Measurements from ENCODE around the gene FEN1. TPM values are rescaled to one million over a fixed set of nuclear protein-coding genes. Genes with fewer than 3 reads are reported as not detected.

FEN1 gene
- total and polyA plus RNA-seq, 2 of the 13 experiments (the other 11 are each of a cell fraction or from before 2014, with no cell fraction given): 12.4 to 102 TPM

GRCh38 chr11:61756452-61757212, 36.1 kb upstream of the FEN1 start (continued):
- TF ChIP-seq ZBTB42 (CRISPR knock-in tag; IDR thresholded peaks at IDR 0.05) (no peak), KAT7 (CRISPR knock-in tag; IDR thresholded peaks at IDR 0.05; ENCODE audit: borderline replicate concordance) (0 out of 2 replicates have a peak, but pooled peaks have one; percentile 21), ATAD3A (CRISPR knock-in tag; IDR thresholded peaks at IDR 0.05) (no peak), ASH2L (IDR thresholded peaks at IDR 0.05; ENCODE audit: insufficient read length, low read depth, low read length) (peak; percentile 96), ZNF318 (CRISPR knock-in tag; IDR thresholded peaks at IDR 0.05) (no peak), FOXK2 (IDR thresholded peaks at IDR 0.05) (no peak), ZNF367 (CRISPR knock-in tag; IDR thresholded peaks at IDR 0.05; ENCODE audit: borderline replicate concordance) (no peak), ZNF460 (CRISPR knock-in tag; IDR thresholded peaks at IDR 0.05; ENCODE audit: borderline replicate concordance) (no peak; the same call in 1 of the 2 replicates), ZNF34 (CRISPR knock-in tag; IDR thresholded peaks at IDR 0.05; ENCODE audit: borderline replicate concordance) (0 out of 2 replicates have a peak, but pooled peaks have one; percentile 31), RBM22 (optimal IDR thresholded peaks at IDR 0.05; ENCODE audit: low read length) (peak; percentile 88), ZBTB7B (CRISPR knock-in tag; IDR thresholded peaks at IDR 0.05) (peak; percentile 92), SMAD1 (CRISPR knock-in tag; IDR thresholded peaks at IDR 0.05; ENCODE audit: borderline replicate concordance, low read depth) (no peak), HOXD1 (CRISPR knock-in tag; IDR thresholded peaks at IDR 0.05) (no peak), ZC3H13 (CRISPR knock-in tag; IDR thresholded peaks at IDR 0.05) (peak; percentile 70; the same call in 1 of the 2 replicates), TAF1 (CRISPR knock-in tag; IDR thresholded peaks at IDR 0.05) (peak; percentile 71; the same call in 1 of the 2 replicates), SKI (IDR thresholded peaks at IDR 0.05; ENCODE audit: partially characterized antibody) (no peak), PAWR (CRISPR knock-in tag; IDR thresholded peaks at IDR 0.05; ENCODE audit: borderline replicate concordance) (no peak), SMYD3 (CRISPR knock-in tag; IDR thresholded peaks at IDR 0.05) (no peak), ZFYVE20 (CRISPR knock-in tag; IDR thresholded peaks at IDR 0.05; ENCODE audit: borderline replicate concordance, low read depth) (no peak), ZNF740 (CRISPR knock-in tag; IDR thresholded peaks at IDR 0.05) (peak; percentile 59; the same call in 1 of the 2 replicates), ZBTB1 (CRISPR knock-in tag; IDR thresholded peaks at IDR 0.05; ENCODE audit: borderline replicate concordance) (no peak), FOXP1 (IDR thresholded peaks at IDR 0.05) (no peak), FOXP1 (CRISPR knock-in tag; IDR thresholded peaks at IDR 0.05) (no peak; the same call in 1 of the 2 replicates), ZSCAN30 (CRISPR knock-in tag; IDR thresholded peaks at IDR 0.05) (0 out of 2 replicates have a peak, but pooled peaks have one; percentile 62)
